GM21381 (cell line): ENCODE data around the gene LEMD2.

Experiments used
- ATAC-seq: cut with Tn5 transposase; IDR thresholded peaks from one replicate; pipeline ENCODE4 v1.9.1; 2021; ENCODE audit warnings: mild to moderate bottlenecking, moderate library complexity; ENCODE audit not compliant: unreplicated experiment

Gene LEMD2

DNA sequence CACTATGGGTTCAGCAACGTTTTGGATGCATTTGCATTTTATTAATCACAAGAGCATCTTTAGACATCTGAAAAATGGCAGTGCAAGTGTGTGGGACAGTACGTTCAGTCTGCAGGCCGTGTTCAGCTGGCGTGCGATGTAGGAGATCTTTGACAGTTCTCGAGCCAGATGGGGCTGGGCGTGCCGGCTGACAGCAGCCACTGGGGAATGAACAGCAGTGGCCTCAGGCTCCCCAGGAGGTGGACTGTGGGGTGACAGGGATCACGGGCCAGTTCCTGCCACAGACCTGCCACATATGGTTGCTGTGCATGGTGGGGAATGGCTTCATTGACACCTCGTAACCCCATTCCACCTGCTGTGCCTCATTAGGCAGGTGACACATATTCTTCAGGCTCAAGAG lies 31.3 kb upstream of the LEMD2 start:
- no peak for ATAC-seq

DNA sequence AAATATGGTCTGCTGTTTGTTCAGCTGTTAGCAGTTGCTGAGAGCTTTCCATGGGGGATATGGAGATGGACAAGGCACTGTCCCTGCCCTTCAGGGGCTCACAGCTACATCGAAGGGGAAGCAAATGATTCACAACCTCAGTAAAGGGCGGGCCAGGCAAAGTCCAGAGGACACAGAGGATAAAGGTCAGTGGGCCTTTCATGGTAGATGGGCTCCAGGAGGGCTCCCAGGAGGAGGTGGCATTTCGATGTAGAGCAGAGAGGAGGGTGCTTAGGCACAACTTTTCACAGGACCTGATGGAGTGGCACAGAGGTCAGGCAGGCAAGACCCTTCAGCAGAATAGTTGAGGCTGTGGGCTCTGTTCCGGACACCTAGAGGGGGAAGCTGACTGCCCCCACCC lies 30.1 kb upstream of the LEMD2 start:
- ATAC-seq: no peak

DNA sequence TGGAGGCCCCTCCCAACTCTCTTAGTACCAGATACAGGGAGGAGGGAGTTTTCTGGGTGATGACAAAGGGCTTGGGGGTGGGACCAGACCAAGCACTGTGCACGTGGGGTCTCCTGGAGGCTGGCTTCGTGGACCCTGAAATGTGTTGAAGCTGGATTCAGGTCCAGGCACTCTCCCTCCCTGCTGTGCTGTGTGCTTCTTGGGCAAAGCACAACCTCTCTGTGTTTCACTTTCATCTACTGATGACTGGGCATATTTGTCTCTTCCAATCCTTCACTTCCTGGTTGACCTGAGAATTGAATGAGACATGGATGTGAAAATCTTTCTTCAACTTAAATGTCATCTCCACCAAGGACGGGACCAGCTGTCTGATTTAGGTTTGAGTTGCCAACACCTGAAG lies 29.4 kb upstream of the LEMD2 start:
- no peak for ATAC-seq

DNA sequence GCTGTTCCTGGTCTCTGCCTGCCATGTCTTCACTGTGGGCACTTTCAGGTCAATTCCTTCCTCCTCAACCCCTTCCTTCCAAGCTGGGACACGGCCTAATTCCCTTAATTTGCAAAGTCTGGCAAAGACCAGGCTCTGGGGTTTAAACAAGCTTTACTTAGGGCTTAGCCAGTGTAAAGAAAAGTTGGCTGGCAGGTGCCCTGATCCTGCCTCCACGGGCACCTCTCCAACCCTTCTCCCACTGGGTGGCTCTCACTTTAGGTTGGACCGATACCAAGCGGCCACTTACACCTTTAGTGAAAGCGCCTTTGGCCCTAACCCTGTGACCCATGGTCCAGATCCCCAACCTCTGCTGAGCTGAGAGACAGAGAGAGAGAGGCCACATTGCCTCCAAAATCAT lies 28.6 kb upstream of the LEMD2 start:
- no peak for ATAC-seq

DNA sequence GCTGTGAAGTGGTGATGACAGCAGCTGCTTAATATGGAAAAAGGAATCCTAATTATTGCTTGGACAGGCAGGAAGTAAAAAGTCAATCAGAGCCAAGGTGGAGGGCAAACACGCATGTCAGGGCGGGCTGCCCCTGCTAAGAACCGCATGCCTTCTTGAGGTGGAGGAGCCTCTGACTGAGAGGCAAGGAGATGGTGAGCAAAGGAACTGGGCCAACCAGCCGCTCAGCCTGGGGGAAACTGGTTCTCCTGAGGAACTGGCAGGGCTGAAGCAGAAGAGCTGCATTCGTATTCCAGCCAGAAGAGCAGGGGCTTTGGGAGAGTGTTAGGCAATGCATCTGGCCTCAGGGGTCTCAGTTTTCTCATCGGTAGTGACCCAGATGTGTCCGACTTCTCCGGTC lies 28.0 kb upstream of the LEMD2 start:
- no peak for ATAC-seq

DNA sequence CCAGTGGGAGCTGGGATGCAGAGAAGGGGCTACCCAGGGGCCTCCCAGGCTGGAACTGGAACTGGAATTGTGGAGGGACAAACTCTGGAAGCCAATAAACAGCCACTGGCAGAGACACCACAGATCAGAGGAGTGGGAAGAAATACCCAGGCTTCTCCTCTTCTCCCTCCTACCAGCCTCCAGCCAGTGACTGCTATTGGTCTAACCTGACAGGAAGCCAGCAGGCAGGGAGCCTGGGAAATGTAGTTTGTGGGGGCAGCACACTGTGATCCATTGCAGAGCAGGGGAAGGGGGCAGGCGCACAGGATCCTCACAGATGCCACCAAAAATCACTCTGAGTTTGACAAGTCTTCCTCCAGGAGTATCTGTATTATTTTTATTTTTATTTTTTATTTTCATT lies 26.9 kb upstream of the LEMD2 start:
- ATAC-seq: no peak

DNA sequence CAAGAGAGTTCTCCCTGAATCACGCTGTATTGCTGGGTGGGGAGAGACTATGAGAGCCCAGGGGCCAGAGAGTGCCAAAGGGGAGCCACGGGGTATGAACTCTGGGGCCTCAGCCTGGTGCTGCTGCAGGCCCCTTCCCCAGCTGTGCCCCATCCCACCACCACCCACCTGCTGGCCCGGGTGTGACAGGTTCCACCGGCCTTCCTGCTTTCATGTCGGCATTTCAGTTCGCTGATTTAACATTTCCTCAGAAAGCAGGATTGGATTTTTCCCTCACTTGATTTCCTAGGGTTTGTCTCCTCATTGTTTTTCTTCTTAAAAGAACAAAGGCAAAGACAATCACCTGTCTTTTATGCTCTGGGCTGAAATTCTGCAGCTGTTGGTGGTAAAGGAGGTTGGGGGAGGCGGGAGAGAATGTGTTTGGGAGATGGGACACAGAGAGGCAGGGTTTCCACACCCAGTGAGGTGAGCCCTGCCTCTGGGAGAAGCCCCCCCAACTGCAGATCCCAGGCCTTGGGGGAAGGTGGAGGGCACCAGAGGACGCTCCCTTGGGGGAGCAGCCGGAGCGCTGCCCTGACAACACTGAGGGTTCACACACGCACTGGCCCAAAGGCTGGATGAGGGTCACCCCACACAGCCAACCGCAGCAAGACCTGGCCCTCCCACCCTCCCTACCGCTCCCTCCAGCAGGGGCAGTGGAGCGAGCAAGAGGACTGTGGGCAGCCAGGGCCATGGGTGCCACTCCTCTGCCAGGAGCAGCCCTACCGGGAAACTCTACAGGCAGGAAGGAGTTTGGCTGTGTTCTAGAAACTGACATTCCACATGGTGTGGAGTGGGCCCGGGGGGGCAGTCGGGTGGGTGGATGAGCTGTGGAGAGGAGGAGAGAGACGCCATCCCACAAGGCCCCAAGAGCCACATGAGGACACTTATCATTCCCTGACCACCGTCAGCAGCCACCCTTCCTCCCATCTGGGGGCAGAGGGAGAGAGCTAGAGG lies 25.4 kb upstream of the LEMD2 start:
- no peak for ATAC-seq

DNA sequence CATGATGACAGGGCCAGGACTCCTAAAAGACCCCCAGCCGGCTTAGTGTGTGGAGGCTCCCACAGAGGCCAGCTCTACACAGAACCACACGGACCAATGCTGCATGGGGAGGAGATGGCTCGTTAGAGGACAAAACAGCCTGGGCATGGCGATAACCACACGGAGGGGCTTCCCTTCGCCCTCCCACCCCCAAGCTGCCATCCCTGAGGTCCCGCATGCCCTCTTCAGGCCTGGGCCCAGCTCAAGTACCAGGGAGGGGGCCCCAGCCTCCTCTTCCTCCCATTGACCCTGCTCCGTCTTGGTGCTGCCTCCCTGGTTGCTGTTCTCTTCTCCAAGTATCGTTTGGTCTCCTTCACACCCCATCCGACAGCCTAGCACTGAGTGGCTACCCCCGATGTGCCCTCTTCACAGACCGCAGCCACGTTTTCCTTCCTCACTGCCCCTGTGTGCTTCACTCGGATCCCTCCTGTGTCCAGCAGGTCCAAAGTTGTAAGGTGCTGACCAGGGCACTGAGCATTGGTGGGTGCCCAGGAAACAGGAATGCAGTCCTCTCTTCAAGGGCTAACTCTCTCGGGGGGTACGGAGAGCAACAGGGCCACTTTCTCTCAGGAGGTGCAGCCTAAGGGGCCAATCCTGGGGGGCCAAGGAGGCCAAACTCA lies 24.4 kb upstream of the LEMD2 start:
- ATAC-seq: no peak

DNA sequence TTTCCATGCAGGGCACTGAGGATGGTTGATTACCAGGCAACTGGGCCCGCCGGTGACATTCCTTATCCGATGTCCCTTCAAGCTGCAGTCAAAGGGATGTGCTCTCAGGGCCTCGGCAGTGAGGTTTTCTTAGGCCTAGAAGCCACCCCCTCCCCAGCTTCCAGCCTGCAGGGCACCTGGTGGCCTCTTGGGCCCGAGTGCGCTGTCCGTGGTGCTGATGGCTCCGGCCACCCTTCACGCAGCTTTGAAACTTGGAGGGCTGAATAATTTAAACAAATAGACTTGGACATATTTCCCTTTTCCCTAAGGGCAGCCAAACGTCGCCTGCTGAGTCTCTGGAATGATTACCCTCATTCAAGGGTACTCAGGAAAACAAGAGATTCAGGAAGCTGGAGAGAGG lies 23.7 kb upstream of the LEMD2 start:
- ATAC-seq: no peak

DNA sequence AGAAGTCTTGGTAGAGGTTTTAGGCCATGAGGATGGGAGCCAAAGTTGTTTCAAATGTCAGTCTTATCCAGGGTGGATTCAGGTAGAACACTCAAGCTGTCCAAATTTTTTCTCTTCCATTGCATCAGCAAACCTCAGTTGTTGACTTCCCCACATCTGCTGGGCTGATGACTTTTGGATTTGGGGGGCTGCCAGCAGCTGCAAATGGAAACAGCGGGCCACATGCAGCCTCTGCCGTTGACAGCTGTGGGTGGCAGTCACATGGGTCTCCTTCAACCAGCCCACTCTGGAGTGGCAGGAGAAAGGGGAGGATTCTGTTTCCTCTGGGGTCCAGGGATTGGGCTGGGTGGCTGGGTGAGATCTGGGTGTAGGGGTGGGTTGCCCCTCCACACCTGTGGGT lies 20.7 kb upstream of the LEMD2 start:
- ATAC-seq: no peak

DNA sequence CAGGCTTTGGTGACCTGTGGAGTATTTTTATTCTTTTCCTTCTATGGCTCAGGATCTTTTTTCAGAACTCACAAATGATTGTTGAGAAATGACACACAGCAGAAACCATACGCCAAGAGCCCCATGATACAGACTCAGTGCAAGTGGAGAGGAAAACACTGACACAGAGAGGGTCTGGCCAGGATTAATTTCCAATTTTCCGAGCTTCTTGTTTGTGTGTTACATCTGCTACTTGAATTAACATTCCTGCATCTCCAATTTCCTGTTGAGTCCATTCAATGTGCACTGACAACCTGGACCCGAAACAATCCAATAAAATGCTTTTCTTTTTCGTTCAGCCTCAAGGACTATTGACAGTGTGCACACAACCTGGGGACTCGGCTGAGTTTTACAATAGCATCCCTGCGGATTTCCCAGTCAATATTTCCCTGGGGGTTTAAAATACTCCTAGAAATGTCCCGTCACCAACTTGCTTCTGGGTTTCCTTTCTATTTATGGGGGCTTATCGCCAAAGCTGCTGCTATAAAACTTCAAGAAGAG lies 19.8 kb upstream of the LEMD2 start:
- ATAC-seq: no peak

DNA sequence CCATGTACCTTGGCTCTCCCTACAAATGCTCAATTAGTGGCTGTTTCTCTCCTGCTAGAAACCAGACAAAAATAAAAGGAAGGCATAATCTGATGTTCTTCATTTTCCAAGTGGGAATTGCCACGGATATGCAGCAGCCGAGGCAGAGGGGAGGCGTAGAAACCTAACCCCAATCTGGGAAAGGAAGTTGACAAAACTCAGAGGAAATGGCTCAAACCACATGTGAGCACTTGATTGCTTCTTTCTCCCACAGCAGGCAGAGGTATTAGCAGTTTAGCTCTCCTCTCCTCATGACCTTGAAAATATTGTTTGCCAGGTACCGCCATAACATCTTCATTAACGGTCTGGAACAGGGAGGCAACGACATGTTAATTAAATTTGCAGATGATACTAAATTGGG lies 18.7 kb upstream of the LEMD2 start:
- ATAC-seq: no peak

DNA sequence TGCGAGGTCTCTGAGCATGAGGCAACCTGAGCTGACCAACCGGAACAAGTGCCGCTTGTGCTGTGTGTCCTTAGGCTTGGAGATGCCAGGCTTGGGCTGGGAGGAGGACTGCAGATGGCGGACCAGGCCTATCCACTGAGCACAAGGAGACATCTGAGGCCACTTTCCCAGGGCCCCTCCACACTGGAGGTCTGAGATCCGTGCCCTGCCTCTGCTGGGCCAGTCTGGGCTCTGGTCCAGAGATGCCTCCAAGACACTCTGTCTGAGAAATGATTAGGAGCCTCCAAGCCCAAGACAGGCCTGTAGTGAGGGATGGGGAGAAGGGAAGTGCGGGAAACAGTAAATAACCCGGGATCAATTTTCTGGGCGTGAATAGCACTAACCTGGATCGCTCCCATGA lies 17.9 kb upstream of the LEMD2 start:
- ATAC-seq: no peak

DNA sequence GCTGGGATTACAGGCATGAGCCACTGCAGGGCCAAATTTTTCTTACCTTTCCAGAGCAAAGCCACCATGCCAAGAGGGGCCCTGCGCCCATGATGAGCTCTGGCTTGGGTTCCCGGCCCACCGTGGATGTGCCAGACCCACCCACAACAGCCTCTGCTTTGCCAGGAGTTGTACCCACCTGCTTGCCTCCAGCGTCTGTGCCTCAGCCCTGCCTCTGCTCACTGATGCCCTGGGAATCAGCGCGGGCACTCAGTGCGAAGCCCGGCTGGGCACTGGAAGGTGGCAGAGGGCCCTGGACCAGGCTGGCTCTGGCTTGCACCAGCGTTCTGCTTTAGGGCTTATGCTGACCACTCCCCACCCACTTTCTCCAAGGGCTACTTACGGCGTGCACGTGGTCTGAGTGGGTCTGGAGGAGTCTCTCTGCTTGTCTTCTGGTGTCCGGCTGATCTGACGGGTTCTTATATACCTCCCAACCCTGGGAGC lies 14.7 kb upstream of the LEMD2 start, which contains the start of gene MLN:
TSS of gene MLN (minus strand) at position 433 of the 483 bp plus-strand sequence. CDS start 2,840 bp downstream, outside the sequence.
- ATAC-seq: no peak

DNA sequence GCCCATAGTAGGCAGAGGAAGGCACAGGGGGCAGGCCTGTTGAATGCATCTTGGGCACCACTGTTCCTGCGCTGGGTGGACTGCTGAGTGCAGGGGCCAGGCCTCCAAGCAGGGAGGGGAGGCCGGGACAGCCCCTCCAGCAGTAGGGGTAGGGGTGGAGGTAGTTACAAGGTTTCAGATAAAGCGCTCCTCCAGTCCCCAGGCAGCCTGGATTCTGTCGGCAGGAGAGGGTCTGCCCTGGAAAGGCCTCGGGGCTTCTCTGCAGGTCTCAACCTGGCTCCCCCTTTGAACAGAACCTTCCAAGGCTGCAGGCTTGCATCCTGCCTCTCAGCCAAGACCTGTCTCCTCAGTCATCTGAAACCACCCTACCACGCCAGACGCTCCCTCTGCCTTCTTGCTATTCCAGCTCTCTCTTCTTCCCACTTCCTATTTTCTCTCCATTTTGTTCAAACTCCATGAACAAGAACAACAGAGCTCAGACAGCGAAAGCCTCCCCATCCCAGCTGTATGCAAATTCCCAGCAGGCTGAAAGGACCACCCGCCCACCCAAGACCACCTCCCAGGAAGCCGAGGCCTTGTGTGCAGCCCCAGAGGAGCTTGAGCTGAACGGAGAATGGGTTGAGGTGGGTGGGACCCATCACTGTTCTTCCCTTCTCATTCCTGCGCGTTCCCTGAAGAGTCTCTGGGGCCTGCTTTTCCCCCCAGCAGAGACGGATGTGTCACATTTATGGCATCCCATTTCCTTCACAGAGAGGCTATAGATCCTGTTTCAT lies 13.4 kb upstream of the LEMD2 start:
- no peak for ATAC-seq

DNA sequence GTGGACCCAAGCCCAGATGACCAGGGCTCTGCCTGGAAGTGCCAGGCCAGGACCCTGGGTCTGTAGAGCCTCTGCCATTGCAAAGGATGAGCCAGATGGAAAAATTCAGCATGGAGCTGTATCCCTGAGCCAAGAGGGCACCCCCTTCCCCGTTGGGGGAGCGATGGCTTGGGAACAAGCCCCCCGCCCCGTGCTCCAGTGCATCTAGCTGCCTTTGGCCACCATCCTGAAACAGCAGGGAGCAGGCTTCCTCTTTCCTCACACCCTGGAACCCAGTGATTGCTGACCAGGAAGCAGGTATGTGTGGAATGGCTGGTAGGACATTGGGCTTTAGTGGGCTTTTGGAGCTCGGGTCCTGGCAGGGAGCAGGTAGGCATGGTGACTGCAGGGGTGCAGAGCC lies 12.7 kb upstream of the LEMD2 start:
- no peak for ATAC-seq

DNA sequence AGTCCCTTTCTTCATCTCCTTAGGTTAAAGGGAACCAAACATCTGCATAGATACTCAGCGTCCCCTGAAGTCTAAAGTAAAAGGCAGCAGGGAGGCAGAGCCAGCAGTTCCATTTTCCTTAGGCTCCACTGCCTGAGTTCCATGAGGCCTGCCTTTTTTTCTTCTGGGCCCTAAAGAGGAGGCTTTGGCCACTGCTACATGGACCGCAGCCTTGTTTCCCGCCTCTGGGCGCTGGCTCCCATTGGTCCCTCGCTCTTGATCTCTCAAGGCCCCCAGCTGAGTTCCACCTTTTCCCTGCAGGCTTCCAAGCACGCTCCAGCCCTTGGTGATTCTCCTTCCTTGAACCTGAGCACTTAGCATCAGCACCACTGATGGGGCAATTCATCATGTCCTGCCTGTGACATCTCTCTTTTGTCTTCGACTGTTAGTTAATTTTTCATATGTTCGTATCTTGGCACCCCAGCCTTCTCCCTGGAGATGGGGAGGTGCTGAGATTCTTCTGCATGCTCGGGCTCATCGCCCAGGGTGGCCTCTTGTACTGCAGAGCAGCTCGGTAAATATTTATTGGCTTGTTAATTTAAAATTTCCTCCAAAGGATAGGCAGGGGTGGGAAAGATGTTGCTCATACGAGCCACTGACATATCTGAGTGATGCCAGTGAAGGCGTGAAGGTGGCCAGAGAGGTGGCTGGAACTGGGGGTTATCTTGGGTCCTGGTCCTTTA lies 11.5 kb upstream of the LEMD2 start:
- ATAC-seq: no peak

DNA sequence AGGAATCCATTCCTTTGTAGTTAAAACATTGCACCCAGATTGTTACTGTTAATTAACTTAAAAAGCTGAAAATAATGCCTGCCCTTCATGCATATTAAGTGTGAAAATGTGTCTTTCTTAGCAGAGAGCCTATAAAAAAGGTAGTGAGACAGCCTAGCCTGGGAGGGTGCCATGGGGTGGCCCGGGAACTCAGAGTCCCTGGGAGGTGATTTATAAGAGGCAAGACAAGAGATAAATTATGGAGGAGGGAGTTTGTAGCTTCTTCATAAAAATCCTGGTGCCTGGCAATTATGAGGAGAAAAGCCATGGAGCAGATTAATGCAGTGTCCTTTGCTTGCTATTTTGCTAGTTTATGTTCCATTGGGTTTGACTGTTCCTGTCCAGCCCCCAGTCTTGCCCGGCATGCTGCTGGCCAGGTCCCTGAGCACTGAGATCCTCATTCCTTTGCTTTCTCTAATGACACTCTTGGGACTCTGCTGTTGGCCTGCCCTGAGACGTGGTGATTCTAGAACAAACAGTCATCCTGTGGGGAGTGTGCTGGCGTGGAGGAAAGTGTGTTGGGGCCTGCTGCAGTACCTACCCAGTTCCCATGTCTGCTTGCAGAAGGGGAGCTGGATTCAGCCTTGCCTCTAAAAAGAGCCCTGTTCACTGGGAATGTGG lies 10.7 kb upstream of the LEMD2 start:
- ATAC-seq: no peak

DNA sequence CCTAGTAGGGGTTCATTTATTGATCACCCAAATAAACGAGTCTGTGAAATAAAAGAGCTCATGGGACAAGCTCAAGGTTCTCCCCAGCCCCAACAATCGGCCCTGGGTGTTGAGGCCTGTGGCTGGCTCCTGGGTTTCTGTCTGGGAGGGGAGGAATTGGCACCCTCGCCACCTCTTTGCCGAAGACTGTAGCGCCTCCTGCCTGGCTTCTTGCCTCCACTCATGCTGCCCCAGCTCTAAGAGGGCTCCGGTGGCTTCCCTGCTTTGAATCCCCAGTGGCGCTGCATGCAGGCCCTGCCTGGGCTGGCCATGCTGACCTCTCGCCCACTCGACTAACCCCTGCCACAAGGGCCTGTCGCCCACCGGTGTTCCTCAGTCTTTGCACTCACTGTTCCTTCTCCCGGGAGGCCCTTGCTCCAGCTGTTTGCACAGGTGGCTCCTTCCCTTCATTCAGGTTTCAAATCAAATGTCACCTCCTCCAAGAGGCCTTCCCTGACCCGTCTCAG lies 9.5 kb upstream of the LEMD2 start:
- ATAC-seq: no peak
